T1000 (cell line): ENCODE data around the gene SOCS2.
"Not testable (repeated sequence)": the region's sequence is repeated elsewhere in the genome, so short reads cannot be mapped to it uniquely, and the experiment has no call there.

Experiments used
- DNase-seq: peaks from one replicate; lab custom pipeline; 2025; ENCODE audit warnings: mixed read lengths; lab: John Stamatoyannopoulos, UW

Gene SOCS2, protein sequence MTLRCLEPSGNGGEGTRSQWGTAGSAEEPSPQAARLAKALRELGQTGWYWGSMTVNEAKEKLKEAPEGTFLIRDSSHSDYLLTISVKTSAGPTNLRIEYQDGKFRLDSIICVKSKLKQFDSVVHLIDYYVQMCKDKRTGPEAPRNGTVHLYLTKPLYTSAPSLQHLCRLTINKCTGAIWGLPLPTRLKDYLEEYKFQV

DNA sequence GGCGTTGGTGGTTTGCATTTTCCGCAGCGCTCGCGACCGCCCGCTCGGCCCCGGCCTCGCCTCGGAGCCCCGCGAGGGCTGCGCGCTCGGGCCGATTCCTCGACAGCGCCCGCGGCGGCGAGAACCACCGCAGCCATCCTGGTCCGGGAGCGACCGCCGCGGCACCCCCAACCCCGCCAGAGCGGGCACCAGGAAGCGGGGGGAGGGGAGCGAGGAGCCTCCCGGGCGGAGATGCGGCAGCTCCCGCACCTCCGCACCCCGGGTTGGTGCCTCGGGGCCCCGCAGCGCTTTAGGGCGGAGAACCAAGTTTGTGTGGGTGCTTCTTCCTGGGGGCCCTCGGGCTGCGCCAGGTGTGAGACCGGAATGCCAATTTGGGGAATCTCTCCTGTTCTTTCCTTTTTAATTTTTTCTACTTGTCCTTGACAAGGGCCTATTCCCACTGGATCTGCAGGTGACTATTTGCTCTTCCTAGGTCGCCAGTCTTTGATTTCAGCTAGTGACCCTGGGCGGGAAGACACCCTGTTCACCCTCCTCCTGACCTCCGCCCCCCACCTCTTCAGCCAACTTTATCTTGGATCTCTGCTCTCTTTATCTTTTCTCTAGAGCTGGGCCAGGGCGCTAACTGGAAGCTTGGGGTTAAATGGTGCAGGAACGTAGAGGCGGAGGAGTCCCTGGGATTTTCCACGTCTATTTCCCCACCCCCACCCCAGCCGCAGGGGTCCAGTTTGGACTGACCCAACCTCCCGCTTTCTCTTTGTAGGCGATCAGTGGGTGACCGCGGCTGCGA lies at the start of gene SOCS2:
TSS of gene SOCS2 (plus strand) at position 751 of the 787 bp plus-strand sequence. CDS start 223 bp downstream, outside the sequence.
- no peak for DNase-seq

DNA sequence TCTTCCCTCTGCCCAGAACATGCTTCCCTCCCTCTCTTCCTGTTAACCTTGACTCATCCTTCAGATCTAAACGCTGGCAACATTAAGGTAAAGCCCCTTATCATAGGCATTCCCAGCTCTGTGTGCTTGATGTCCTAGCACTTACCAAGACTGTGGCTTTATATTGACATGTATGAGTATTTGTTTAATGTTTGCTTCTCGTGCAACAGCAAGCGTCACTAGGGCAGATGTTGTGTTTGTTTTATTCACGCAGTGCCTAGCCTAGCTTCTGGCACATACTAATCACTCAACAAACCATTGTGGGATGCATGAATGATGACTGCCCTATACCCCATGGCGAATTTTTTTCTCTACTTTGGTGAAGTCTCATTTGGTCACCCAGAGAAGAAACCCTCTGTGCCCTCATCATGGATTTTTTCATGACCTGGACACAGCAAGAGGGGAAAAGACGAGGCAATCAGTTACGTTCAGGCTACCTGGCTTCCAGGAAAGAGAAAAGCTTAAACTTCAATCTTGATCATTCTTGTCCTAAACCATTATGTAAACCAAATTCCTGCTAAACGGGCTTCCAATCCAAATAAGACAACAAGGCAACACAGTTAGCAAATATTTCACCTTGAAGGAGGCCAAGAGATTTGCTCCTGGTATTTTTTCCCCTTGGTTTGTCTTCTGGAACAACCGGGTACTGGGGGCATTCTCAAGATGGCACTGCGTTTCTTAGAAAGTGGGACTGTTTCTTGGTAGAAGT lies 47.9 kb upstream of the SOCS2 start:
- no peak for DNase-seq

DNA sequence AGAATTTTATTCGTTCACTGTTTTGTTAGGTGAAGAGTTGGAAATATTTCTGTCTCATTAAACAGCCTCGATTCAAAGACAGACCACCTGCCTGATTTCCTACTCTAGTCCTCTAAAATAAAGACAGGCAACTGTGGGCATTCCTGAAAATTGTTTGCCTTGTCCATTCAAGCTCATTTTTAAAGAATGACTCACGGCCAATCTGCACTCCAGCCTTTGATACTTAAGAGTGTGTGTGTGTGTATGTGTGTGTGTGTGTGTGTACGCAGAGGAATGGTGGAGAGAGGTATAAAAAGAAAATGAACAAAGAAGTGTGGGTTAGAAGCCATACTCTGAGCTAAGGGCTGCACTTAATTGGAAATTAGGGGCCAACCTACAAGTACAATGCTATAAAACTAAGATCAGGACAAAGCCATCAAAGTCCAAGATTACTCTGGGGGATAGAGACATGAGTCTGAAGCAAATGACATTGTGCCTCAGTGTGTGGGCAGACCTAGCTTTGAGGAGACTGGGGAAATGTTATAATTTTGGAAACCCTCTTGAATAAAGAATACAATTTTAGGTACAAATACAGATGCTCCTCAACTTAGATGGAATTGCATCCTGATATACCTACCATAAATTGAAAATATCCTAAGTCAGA lies 45.6 kb upstream of the SOCS2 start:
- DNase-seq: peak; percentile 99

DNA sequence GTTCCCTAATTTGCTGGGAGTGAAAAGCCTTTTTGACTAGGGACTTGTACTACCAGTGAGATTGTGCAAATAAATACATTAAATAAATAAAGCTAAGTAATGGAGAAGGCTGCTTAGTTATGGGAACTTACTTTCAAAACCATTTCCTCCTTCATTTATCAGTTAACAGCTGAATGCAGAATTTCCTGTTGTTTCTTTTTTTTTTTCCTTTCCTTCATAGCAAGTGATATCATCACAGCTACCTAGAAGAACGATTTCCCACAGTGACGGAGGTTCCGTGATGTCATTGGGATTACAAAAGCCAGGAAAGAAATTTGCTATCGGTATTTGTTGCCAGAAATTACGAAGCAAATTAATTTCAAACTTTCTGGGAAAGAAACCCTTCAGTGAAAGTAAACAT lies 42.1 kb upstream of the SOCS2 start:
- no peak for DNase-seq

DNA sequence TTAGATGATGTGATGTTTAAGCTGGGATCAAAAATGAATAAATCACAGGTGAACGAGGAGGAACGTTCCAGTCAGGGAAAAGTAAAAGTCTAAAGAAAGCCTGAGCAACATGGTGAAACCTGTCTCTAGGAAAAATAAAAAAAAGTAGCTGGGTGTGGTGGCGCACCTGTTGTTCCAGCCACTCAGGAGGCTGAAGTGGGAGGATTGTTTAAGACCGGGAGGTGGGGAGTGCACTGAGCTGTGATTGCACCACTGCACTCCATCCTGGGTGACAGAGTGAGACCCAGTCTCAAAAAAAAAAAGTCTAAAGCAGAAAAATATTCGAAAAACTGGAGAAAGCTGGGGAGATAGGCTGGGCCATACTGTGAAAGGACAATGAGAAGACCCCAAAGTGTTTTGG lies 39.2 kb upstream of the SOCS2 start:
- no peak for DNase-seq

DNA sequence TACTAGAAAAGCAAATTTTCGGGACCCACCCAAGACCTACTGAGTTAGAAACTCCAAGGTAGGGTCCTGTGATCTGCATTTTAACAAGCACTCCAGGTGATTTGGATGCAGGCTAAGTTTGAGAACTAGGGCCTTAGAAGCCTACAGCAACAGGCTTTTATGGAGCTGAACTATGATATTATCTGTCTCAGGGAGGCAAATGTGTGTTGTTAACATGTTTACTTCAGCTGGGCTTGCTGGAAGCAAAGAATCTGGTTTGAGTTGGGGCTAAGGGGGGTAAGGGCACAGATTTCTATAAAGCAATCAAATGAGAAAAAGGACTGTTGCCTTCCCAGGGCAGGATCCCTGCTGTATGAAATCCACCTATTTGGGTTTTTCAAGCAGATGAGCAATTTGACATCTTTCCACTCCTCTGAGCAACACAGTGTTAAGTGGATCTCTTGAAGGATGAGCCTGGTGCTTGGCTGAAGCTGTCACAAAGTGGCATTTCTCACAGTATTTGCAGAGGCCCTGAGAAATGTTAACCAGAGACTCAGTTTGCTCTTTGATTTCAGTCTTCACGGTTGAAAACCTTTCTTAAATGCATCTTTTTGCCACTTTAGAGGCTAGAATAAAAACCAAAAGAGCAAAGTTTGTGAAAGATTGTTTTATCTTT lies 36.2 kb upstream of the SOCS2 start:
- no peak for DNase-seq

DNA sequence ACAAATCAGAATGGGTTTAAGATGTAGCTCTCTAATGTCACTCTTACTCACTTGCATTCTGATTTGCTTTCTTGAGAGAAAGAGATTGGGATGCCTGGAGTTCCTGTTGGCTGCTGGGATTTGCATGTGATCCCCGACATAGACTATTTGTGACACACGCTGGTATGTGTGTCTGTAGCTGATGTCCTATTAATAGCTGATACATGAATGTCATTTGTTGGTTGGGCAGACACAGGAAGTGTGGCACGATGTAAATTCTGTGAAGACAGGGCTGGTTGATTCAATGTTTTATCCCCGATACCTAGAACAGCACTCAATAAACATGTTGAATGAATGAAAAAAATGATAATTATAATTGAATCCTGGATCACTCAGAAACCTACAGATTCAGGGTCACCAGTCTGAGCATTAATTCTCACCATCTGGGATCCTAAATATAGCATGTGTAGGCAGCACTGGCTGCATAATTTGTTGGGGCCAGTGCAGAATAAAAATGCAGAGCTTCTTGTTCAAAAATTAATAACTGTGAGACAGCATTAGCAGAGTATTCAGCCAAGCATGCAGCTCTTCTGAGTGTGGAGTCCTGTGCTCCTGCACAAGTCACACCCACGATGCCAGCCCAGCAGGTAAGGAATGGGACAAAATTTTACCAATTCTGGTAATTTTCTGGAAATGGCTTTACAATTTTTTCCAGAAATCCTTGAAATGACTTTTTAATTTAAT lies 35.5 kb upstream of the SOCS2 start:
- DNase-seq: no peak

DNA sequence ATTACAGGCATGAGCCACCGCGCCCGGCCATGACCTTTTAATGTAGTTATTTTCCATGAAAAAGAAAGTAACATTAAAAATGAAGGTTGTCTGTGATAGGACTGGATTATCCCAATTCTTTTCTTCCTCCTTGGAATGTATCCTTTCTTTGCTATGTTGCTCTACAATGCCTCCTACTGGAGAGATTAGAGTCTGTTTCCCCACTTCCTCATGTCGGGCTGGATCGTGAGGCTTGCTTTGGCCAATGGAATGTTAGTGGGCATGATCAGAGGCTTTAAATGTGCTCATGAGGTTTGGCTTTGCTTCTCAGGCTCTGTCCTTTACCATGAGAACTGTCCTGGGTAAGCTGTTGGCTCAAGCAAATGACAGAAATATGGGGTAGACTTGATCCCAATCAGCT lies 34.7 kb upstream of the SOCS2 start:
- DNase-seq: no peak

DNA sequence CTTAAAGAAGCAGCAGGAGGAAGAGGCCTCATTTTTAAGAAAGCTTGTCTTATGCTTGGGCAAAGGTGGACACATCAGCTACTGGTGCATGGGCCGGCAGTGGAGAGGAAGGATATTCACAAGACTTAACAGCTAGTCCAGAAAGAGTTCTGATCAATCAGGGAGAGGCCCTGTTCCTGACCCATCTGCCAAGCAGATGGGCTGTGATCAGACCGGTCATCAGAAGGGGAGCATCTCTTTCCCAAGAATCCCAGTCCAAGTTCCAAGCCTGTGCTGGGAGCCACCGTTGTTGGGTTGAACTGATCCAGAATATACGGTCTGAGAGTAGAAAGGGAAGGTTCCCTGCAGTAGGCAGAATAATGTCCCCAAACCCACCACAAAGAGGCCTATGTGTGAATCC lies 32.7 kb upstream of the SOCS2 start:
- no peak for DNase-seq

DNA sequence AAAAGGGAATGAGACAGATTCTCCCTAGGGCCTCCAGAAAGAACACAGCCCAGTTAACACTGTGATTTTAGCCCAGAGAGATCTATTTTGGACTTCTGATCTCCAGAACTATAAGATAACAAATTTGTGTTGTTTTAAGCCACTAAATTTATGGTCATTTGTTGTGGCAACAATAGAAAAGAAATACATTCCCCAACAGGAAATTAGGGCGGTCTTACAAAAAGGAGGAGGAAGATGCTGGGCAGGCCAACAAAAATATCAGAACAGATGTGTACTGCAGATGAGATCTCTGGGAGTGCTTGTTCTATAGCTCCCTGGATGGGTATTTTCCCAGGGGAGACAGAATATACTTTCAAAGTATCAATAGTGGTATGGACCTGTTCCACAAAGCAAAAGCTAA lies 32.0 kb upstream of the SOCS2 start:
- no peak for DNase-seq

DNA sequence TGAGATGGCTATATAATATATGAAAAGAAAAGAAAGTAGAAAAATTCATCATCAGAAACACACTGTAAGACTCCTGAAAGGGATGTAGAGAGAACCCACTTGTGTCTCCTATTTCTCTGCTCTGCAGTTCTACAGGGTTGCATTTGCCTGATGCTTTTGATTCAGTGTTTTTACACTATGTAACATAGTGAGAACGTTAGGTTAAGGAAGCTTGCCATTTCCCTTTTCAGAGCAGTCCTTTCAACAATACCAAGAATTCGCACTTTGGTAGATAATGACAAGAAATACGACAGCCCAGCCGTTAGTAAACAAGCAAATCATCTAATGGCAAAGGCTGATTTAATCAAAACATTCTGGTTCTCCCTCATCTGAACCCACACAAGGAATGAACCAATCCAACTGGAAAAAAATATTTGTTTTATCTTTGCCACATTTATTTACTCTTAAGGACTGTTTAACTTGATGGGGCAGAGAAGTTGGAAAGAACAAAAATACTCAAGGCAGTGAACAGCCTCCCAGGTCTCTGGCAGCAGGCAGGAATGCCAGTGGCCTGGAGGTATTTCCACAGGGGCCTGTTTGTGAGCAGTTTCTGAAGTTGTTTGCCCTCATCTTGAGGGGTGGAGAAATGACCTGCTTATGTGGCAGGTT lies 30.8 kb upstream of the SOCS2 start:
- DNase-seq: no peak

DNA sequence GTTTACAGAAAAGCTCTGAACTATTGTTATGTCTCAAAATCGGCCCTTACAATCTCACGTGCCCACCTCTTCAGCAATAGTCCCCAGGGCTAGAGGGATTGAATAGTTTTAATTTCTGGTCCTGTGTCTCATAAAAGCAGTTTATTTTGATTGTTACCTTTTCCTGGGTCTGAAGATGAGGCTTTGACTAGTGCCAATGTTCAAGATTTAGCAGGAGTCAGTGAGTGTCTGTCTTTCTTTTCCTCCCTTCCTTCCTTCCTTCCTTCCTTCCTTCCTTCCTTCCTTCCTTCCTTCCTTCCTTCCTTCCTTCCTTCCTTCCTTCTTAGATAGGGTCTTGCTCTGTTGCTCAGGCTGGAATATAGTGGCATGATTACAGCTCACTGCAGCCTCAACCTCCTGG lies 24.7 kb upstream of the SOCS2 start:
- DNase-seq: no peak

DNA sequence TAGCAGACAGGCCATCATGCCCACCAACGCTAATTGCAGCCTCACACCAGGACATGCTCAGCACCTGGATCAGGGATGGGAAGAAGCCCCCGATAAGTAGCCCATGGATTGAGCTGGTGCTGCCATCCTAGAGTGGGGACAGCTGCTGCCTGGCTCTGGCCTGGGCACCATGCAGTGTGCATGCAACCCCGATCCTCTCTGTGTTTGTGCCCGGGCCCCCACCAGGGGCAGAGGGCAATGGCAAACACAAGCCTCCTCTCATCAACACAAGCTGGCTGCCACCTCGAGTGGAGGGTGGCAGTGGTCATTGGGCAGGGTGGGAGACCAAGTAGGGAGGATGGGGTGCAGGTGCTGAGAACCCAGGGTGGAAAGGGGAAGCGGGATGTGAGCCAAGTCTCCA lies 23.3 kb upstream of the SOCS2 start:
- no peak for DNase-seq

DNA sequence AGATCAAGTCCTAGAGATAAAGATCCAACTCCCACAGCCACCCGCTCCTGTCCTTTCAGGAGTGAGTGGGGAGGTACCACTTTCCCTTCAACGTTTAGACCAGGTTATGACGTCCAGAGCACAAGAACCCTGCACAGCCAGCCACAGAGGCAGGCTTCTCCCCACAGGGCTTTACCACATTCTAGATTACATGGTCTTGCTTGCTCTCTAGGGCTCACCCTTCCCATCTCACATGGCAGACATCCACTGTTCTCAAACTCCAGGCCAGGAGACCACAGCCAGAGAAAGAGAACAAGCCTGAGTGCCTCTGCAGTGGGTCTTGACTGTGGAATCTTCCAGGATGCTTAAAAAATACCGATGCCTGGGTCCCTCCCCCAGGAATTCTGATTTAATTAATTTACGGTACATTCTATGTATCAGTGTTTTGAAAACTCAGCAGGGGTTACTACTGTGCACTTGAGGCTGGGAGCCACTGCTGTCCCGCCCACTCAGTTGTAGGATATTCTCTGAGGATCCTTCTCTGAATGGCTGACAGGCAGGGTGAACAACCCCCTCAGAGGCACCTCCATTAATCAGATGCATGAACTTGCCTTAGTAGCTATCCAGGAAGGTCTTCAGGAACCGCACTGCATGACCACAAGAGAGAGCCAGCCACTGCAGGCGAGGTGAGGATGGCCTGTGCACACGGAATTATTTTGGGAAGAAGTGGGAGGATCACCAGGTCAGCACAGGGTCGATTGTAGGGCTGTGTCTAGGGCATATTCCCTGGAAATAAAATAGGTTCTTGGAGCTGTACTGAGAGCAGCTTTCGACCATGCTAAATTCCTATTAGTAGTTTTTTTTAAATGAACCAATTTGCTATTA lies 21.5 kb upstream of the SOCS2 start:
- DNase-seq: no peak

DNA sequence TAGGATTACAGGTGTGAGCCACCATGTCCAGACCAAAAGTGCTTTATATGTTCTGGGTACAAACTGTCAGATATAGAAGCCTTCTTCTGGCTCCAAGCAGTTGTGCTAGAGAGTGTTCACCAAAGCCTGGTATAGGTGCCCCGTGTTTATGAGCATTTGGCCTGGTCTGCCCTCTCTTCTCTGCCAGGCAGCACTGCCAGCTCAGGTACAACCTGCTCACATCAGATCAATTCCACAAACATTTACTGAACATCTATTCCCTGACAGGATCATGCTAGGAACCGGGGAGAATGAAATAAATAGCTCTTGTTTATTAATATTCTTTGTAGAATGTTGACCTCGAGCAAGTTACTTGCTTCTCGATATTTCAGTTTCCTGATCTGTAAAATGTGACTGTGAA lies 20.0 kb upstream of the SOCS2 start:
- DNase-seq: no peak

DNA sequence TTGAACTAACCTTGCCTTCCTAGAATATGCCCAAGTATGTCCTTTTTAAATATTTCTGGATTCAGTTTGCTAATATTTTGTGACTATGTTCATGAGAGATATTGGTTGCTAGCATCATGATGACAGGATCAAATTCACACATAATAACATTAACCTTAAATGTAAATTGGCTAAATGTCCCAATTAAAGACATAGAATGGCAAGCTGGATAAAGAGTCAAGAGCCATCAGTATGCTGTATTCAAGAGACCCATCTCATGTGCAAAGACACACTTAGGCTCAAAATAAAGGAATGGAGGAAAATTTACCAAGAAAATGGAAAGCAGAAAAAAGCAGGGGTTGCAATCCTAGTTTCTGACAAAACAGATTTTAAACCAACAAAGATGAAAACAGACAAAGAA lies 14.6 kb upstream of the SOCS2 start:
- not testable (repeated sequence) for DNase-seq

DNA sequence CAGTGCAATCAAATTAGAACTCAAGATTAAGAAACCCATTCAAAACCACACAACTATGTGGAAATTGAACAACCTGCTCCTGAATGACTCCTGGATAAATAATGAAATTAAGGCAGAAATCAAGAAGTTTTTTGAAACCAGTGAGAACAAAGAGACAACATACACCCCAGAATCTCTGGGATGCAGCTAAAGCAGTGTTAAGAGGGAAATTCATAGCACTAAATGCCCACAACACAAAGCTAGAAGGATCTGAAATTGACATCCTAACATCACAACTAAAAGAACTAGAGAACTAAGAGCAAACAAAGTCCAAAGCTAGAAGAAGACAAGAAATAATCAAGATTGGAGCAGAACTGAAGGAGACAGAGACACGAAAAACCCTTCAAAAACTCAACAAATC lies 13.8 kb upstream of the SOCS2 start:
- DNase-seq: not testable (repeated sequence)

DNA sequence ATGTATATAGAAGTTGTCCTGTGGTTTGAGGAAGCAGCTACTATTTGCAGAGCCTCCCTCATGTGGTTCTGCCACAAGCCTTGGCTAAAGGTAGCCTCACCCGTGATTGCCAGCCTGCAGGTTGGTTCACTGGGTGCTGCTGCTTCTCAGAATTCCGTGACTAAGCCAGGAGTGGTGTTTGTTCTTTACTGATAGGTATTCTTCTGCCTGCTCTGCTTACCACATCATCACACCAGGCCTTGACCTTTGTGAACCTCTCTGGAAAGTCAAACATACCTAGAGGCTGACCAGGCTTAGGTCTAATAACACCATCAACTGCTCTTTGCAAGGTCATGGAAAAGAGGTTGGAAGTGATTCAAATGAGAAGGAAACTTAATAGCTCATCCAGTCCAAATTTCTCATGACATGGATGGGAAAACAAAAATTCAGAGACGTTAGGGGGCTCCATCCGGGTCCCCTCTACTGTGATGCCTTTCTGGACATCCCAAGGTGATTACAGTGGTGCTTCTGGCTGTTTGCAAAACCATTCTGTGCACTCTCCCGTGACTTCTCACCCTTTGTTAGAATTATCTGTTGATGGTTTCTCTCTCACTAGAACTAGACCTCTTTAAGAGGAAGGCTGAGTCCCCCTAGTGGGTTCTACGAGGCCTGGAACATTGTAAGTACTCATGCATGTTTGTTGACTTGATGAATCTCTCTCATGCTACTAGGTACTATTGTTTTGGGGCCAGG lies 8.5 kb upstream of the SOCS2 start:
- no peak for DNase-seq

DNA sequence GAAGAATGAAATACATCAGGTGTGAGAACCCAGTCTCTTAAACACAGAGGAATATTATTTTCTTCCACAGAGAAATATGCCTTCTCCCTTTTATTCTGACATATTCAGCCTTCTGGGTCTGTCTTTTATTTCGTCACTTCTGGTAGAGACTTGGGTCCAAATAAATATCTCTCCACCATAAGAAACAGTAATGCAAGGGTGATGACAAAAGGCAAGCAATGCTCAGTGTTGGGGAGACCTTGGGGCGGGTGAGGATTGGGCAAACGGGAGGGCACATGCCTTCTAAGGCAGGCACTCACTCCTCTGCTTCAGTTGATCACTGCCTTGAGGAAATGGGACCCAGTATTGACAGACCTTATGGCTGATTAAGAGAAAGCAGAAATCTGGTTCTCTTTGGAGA lies 6.7 kb upstream of the SOCS2 start:
- DNase-seq: no peak
